NCI-H1092 treated with DMSO at 0.1 percent for 48 hours (cell line): Measurements from ENCODE around the gene NUTM2F.
"Not testable (repeated sequence)": the region's sequence is repeated elsewhere in the genome, so short reads cannot be mapped to it uniquely, and the experiment has no call there.

Source experiments
- DNase-seq: peaks from one replicate; lab custom pipeline; 2025; lab: John Stamatoyannopoulos, UW

The NUTM2F gene

DNA sequence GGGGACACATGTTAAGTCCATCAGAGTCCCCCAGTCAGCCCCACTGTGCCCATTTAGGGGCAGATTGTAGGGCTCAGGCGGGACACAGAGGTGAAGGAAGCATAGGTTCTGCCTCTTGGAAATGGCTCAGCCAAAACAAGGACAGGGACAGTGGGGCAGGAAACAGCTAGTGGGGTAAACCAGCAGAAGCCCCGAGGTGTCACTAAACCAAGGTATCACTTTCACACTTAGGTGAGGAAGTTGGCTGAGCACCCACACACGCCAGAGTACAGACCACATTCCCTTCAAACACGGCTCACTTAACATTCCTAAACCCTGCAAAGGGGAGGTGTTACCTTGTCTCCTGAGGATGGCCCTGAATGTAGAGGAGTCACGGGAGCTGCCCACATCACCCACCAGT, 12.2 kb downstream of the NUTM2F start:
- not testable (repeated sequence) for DNase-seq

DNA sequence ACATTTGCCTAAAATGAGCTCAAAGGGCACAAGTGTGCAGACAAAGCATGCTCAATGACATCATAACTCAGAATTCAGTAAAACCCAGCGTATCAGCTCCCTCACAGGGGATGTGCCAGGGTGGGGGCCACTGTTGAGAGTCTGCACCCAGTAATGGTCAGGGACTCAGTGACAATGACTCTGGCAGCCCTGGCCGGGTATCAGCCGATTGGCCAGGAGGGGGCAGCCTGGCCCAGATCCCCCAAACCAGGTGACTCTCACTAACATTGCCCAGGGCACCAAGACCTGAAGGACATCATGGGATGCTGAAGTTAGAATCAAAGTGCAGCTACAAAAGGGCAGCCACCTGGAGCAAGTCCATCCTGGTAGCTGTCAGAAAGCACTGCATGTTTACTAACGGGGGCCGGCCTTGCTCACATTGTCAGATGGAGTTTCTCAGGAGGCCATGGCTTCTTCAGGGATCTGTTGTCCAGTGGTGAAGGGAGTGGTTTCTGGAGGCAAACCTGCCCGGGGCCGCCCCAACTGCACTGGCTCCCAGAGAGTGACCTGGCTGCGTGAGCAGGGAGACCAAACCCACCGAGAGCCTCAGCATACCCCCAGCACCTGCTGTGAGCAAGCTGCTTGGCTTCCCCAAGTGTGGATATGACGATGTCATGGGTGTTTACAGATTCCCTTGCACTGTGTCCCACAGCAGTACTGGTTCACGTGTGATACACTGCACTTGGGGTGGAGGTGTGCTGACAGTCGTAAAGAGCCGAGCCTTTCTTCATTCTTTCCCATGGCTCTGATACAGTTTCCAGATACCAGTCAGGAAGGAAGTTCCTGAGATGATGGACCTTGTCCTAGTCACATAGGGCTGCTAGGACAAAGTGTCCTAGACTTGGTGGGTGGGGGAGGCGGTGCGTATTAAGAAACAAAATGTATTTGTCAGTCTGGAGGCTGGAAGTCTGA, 13.1 kb downstream of the NUTM2F start:
- DNase-seq = not testable (repeated sequence)

DNA sequence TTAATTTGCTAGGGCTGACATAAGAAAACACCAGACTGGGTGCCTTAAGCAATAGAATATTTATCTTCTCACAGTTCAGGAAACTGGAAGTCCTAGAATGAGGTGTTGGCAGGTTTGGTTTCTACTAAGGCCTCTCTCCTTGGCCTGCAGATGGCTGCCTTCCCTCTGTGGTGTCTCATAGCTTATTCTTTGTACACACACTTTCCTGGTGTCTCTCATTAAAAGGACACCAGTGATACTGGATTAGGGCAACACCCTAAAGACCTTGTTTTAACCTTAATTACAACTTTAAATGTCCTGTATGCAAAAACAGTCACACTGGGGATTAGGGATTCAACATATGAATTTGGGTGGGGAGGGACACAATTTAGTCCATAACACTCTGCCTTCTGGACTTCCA, 25.1 kb downstream of the NUTM2F start:
- no peak for DNase-seq

DNA sequence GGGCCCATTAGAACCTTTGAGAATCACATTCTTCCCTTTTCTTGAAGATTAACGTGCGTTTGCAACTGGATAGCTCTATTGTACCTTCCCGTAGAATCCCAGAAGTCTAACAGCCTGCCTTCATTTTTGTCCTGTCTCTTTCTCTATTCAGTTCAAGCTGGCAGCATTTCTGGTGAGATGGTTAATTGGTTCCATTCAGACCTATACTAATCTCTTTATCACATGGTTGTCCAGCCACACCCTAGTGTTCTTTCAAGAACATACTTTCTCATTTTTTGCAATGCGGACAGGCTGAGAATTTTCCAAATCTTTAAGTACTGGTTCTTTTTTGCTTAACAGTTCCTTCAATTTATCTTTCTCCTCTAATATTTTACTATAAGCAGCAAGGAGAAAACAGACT, 26.0 kb downstream of the NUTM2F start:
- no peak for DNase-seq

DNA sequence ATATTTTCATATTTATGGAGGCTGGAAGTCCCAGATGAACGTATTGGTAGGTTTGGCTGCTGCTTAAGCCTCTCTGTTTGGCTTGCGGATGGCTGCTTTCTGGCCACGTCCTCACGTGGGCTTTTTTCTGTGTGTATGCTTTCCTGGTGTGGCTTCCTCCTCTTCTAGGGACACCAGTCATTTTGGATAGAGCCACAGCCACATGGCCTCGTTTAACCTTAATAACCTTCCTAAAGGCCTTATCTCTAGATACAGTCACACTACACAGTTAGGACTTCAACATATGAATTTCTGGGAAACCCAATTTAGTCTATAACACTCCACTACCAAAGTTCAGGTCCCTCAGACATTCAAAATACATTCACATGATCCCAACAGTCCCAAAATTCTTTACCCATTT, 26.9 kb downstream of the NUTM2F start:
- DNase-seq = no peak

DNA sequence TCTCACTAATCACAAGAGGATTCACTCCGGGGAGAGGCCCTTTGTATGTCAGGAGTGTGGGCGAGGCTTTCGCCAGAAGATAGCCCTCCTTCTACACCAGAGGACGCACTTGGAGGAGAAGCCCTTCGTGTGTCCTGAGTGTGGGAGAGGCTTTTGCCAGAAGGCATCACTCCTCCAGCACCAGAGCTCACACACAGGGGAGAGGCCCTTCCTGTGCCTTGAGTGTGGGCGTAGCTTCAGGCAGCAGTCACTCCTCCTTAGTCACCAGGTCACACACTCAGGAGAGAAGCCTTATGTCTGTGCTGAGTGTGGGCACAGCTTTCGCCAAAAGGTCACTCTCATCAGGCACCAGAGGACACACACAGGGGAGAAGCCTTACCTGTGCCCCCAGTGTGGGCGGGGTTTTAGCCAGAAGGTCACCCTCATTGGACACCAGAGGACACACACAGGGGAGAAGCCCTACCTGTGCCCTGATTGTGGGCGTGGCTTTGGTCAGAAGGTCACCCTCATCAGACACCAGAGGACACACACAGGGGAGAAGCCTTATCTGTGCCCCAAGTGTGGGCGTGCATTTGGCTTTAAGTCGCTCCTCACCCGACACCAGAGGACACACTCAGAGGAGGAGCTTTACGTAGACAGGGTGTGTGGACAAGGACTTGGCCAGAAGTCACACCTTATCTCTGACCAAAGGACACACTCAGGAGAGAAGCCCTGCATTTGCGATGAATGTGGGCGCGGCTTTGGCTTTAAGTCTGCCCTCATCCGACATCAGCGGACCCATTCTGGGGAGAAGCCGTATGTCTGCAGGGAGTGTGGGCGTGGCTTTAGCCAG, 27.8 kb downstream of the NUTM2F start:
- DNase-seq = no peak

DNA sequence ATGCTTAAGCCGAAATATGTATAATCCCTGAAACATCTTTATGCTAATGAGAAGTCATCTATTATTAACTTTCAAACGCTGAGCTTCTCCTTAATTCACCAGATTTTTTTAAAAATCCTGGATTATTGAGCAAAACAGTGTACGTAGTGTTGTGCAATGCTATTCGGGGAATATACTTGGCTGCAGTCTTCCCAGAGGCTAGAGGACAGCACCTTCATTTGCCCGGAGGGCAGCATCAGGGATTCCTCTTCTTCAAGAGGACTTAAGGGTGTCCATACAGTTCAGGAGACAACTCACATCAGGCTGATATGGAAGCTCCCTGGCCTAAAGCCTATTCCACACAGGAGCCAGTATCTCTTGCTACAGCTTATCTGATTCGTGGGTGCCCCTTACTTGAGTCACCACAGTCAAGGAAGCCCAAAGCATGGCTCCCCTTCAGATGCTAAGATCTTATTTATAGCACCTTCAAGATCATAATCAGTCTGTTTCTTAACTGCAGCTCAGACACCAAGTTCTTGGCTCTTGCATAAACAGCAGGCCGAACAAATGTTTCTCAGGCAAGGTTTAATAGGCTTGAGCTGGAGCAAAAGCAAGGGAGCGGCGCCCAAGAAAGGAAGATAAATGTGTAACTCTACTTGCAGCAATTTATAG, 29.4 kb downstream of the NUTM2F start:
- DNase-seq = no peak

DNA sequence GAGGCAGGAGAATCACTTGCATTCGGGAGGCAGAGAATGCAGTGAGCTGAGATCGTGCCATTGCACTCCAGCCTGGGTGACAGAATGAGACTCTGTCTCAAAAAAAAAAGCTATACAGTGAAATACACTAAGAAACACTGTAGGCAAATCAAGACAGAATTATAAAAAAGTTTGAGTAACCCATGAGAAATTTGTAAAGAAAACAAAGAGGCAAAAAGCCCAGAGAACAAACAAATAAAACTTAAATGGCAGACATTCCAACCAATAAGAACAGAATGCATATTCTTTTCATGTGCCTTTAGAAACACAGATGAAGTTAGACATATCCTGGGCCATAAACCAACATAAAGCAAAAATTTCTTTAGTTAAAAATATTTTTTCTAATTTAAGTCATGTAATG, 38.8 kb downstream of the NUTM2F start:
- DNase-seq = no peak

DNA sequence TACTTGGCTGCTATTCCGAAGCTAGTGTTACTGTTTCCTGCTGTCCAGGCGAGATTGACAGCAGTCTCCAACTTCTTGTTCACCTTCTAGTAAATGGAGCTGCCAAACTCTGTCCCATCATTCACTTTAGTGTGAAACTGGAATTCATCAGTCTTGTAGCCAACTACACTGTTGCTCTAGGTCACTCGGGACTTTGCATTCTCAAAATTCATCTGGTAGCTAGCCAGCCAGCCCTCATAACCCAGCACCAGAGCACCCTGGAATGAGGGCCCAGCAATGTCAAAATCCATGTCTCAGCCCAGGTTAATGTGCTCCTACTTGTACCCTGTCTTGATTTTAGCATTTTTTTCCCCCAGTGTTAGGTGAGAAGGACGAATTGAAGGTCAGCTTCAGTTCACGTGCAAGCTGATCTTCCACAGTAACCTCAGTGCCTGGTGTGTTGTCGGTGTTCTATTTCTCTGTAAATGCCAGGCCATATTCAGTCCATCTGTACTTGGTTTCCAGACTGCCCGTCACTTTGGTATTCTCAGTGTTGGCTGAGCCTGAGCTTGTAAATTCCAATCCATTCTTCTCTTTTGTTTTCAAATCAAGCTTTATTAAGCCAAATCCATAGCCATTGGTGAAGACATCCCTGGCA, 40.4 kb downstream of the NUTM2F start:
- DNase-seq = no peak

DNA sequence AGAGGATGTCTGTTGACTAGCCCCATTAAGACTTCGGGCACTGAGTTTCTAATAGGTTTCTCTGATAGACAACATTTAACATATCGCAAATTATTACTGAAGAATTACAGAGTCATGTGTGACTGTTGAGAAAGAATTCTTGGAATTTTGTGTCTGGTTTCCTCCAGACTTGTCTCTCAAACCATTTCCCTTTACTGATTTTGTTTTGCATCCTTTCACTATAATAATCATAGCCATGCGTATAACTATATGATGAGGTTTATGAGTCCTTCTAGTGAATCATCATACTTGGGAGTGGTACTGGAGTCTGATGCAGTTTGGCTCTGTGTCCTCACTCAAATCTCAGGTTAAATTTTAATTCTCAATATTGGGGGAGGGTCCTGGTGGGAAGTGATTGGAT, 42.3 kb downstream of the NUTM2F start:
- no peak for DNase-seq

DNA sequence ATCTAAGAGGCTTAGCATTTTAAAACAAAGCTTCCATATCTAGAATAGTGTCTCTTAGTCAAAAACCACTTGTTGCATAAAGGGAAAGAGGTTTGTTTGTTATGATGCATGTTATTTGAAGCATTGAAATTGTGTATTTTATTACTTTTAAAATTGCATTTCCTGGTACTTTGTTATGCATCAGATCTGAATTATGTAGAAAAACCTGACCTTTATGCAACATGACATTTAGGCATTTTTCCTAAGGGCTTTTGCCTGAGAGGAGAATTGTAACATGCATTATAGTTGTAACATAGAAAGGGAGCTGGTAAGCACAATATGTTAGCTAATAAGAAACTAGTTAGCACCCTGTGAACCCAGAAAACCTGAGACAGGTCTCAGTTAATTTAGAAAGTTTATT, 47.3 kb downstream of the NUTM2F start:
- DNase-seq = no peak

DNA sequence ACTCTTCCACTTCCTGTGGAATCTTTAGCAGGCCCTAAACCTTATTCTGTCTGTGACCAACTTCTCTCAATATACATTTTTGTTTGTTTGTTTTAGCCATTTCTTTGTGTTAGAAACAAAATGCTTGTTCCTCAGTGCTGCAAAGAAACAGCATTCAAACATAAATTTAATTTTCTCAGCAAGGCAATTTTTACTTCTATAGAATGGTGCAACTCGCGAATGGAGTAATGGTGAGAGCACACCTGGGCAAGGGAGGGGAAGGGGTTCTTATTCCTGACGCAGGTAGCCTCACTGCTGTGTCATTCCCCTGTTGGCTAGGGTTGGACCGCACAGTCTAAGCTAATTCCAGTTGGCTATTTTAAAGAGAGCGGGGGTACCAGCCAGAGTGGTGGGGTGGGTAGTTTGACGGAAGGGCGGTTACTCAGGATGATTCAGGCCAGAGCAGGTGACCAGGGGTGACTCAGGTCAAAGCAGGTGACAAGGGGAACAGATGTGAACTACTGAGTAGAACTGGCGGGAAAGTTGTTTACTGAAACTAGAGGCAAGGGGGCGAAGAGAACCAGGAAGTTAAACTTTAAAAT, 47.9 kb downstream of the NUTM2F start:
- DNase-seq = no peak

DNA sequence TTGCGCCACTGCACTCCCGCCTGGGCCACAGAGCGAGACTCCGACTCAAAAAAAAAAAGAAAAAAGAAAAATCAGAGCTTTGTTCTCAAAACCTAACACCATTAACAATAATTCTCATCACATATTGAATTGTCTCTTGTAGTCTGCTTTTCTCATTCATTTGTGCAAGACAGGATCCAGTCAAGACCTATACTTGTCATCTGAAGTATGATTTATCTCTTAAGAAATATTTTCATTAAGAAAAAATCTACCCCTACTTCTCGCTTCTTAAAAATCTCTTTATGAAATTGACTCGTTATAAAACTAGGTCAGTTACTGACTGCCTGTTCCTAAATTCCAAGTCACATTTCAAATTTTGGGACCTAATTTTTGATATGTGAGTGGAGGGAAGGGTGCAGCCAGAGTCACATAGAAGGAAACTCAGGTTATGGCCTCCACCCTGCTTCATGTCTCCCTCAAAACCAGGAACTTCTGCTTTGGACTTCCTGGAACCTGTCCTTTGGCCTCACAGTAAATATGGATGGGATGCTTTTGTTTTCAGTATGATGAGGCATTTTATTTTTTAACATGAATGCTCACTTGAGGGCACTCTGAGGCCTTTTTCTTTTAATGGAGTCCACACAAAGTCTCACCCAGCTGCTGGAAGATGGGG, 50.4 kb downstream of the NUTM2F start:
- no peak for DNase-seq

DNA sequence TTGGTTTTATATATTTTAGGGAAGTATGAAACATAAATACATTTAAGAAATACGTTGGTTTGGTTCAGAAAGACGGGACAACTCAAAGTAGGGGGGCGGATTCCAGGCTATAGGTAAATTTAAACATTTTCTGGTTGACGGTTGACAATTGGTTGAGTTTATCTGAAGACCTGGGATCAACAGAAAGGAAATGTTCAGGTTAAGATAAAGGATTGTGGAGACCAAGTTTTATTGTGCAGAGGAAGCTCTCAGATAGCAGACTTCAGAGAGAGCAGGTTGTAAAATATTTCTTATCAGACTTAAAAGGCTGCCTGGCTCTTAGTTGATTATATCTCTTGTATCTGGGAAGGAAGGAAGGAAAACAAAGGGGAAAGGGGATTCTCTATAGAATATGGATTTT, 51.4 kb downstream of the NUTM2F start:
- not testable (repeated sequence) for DNase-seq

DNA sequence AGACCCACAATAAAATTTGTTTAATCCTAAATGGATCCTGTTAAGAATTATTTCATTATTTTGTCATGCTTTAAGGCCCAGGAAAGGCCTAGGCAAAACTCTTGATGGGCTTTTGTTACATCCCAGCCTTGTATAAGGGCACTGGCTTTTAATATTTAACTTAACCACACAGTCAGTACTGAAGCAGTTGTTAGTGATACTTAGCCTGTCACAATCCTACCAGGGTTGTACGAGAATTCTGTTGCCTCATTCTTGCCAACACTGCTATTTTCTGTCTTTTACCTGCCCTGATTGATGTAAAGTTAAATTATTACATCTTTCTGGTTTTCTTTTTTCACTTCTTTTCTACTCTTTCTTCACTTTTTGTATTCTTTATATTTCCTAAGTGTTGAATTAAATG, 58.4 kb downstream of the NUTM2F start:
- DNase-seq = no peak

DNA sequence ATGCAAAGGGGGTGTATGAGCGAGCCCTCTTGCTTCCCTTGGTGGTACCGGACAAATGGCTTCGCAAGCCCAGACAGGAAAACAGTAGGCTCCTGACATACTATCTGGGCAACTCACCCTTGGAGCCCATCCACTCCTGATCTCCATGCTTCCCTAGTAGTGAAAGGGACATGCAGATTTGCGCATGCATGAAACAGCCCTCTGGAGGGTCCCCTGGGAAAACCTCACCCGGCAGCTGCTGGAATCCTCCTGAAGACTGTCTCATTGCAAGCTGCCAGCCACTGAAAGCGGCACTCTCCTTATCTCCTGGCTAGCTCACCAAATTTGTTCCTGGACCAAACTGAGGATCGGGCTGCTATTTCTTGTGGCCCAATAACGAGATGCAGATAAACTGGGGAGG, 59.2 kb downstream of the NUTM2F start:
- DNase-seq = no peak
